ENCODE measurements around the gene INF2. TPM values are rescaled to one million over a fixed set of nuclear protein-coding genes. Genes with fewer than 3 reads are reported as not detected.
"Not testable (repeated sequence)": the region's sequence is repeated elsewhere in the genome, so short reads cannot be mapped to it uniquely, and the experiment has no call there.

INF2 gene
- total RNA-seq, 4 donors from 2014 or later = 36.7 to 43.6 (median 37.8) TPM

- Histone ChIP-seq H3K27me3 (peaks cover 0 to 44% (median 0%) of the 10 kb centered on the region in 4 donors), H3K27ac (no peak overlapping the region), H3K36me3 (no peaks in the 10 kb centered on the region), H3K4me3 (no peak overlapping the region), H3K9me3 (peaks cover 0 to 4% (median 0%) of the 10 kb centered on the region in 3 donors), H3K4me1 (peaks cover 4 to 12% (median 4%) of the 10 kb centered on the region in 3 donors)
- no peak for DNase-seq
- TF ChIP-seq CTCF (IDR thresholded peaks at IDR 0.05) (no peak), POLR2A (IDR thresholded peaks at IDR 0.05) (no peak)
- intact Hi-C loops (cut with DNase I) = no loop called here
- WGBS, 2 donors = 67 to 82% methylated on average over 8 to 9 of the region's 13 CpGs
Observed at GRCh38 chr14:104660597-104660996, 28.8 kb upstream of the INF2 start.

DNA sequence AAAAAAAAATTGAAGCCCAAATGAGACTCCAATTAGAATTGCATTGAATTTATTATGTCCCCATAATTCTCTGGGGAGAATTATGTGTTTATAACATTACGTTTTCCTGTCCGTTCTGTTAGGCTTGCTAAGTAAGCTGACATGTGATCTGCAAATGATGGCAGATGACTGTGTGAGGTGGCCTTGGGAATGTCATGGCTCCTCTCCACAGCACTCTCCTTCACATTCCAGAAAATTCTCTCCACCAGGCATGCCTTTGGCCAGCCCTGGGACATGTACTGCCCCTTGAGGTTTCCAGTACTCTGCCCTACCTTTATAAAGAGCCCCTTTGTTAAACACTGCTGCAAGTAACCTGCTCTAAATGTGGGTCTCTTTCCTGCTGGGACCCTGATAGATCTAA lies 28.3 kb upstream of the INF2 start:
- H3K36me3 ChIP-seq = no peaks in the 10 kb centered on the region
- intact Hi-C loops (cut with DNase I) = no loop called here

GRCh38 chr14:104661528-104662157 lies 27.8 kb upstream of the INF2 start:
- H3K36me3 ChIP-seq; H3K27ac ChIP-seq; H3K4me3 ChIP-seq; intact Hi-C loops (cut with DNase I); DNase-seq; H3K9me3 ChIP-seq: not testable (repeated sequence)
- H3K4me1 ChIP-seq = peaks cover 4 to 21% (median 10%) of the 10 kb centered on the region in 3 donors
- WGBS, 2 donors = 87% methylated on average over 14 to 17 of the region's 18 CpGs
- peaks cover 0 to 44% (median 0%) of the 10 kb centered on the region in 4 donors for H3K27me3 ChIP-seq

More for the DNA sequence above, 28.3 kb upstream of the INF2 start:
- 63 to 77% methylated on average over 2 of the region's 2 CpGs for WGBS, 2 donors
- peaks cover 0 to 45% (median 0%) of the 10 kb centered on the region in 4 donors for H3K27me3 ChIP-seq
- no peak overlapping the region for H3K27ac ChIP-seq
- peaks cover 0 to 4% (median 0%) of the 10 kb centered on the region in 3 donors for H3K9me3 ChIP-seq
- DNase-seq = no peak
- no peak overlapping the region for H3K4me3 ChIP-seq
- peaks cover 4 to 17% (median 9%) of the 10 kb centered on the region in 3 donors for H3K4me1 ChIP-seq
- TF ChIP-seq CTCF (IDR thresholded peaks at IDR 0.05) (no peak), POLR2A (IDR thresholded peaks at IDR 0.05) (no peak)

- H3K9me3 ChIP-seq; H3K27ac ChIP-seq; DNase-seq; H3K36me3 ChIP-seq; intact Hi-C loops (cut with DNase I); H3K4me3 ChIP-seq: not testable (repeated sequence)
- WGBS, 2 donors = 97 to 98% methylated on average over 6 to 9 of the region's 18 CpGs
- H3K4me1 ChIP-seq = peaks cover 4 to 21% (median 10%) of the 10 kb centered on the region in 3 donors
- peaks cover 0 to 44% (median 0%) of the 10 kb centered on the region in 4 donors for H3K27me3 ChIP-seq
Observed at GRCh38 chr14:104662472-104662871, 26.9 kb upstream of the INF2 start.

DNA sequence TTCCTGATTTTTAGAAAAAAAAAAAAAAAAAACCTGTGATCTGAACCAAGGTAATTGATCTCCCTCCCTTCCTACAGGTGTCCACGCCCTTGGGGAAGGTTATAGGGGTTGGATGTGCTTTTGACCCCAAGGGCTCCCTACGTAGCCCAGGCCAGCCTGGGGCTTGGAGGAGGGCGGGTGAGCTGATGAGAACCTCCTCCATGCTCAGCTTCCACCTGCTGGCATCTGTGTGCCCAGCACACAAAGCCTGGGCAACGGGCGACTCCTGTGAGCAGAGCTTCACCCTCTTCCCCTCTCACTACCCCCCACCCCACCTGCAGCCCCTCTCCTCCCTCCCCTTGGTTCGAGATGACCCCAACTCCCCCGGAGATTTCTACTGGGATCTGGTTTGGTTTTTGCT lies 25.3 kb upstream of the INF2 start:
- intact Hi-C loops (cut with DNase I) = no loop called here

More for the DNA sequence above, 25.3 kb upstream of the INF2 start:
- H3K4me1 ChIP-seq = peaks cover 4 to 21% (median 10%) of the 10 kb centered on the region in 3 donors
- peaks cover 0 to 35% (median 0%) of the 10 kb centered on the region in 4 donors for H3K27me3 ChIP-seq
- H3K4me3 ChIP-seq = no peak overlapping the region
- H3K9me3 ChIP-seq = peaks cover 0 to 4% (median 0%) of the 10 kb centered on the region in 3 donors
- 63 to 81% methylated on average over 6 of the region's 7 CpGs for WGBS, 2 donors
- DNase-seq = no peak
- H3K36me3 ChIP-seq = no peaks in the 10 kb centered on the region
- TF ChIP-seq CTCF (IDR thresholded peaks at IDR 0.05) = no peak
- TF ChIP-seq POLR2A (IDR thresholded peaks at IDR 0.05) = no peak
- H3K27ac ChIP-seq = no peak overlapping the region

Data from esophagus squamous epithelium (tissue), 5 donors.